ENCODE results near the gene NMRK2.

NMRK2 gene

GRCh38 chr19:3899531-3900294 is 33.2 kb upstream of the NMRK2 start:
- no peak for DNase-seq (ENCODE audit: extremely low read depth, low read depth)
- no peak overlapping the region for H3K4me3 ChIP-seq (replicated peaks; ENCODE audit: low read depth, low read length)
- no peak for TF ChIP-seq CTCF (IDR thresholded peaks at IDR 0.05; ENCODE audit: low read depth, low read length, missing control alignments)

- no peak for TF ChIP-seq CTCF (IDR thresholded peaks at IDR 0.05; ENCODE audit: low read depth, low read length, missing control alignments)
- DNase-seq (ENCODE audit: extremely low read depth, low read depth) = no peak
- no peak overlapping the region for H3K4me3 ChIP-seq (replicated peaks; ENCODE audit: low read depth, low read length)
Measured at GRCh38 chr19:3902317-3902973, 30.4 kb upstream of the NMRK2 start.

DNA sequence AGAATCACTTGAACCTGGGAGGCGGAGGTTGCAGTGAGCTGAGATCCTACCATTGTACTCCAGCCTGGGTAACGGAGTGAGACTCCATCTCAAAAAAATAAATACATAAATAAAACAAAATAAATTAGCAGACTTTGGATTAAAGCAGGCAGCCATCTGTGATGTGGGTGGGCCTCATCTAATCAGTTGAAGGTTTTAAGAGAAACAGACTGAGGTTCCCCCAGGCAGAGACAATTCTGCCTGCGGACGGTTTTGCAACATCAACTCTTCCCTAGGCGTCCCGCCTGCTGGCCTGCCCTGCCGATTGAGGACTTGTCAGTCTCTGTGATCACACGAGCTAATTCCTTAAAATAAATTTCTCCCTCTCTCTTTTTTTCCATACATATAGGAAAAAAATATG is 28.6 kb upstream of the NMRK2 start:
- no peak for DNase-seq (ENCODE audit: extremely low read depth, low read depth)
- no peak for TF ChIP-seq CTCF (IDR thresholded peaks at IDR 0.05; ENCODE audit: low read depth, low read length, missing control alignments)
- H3K4me3 ChIP-seq (replicated peaks; ENCODE audit: low read depth, low read length) = no peak overlapping the region

DNA sequence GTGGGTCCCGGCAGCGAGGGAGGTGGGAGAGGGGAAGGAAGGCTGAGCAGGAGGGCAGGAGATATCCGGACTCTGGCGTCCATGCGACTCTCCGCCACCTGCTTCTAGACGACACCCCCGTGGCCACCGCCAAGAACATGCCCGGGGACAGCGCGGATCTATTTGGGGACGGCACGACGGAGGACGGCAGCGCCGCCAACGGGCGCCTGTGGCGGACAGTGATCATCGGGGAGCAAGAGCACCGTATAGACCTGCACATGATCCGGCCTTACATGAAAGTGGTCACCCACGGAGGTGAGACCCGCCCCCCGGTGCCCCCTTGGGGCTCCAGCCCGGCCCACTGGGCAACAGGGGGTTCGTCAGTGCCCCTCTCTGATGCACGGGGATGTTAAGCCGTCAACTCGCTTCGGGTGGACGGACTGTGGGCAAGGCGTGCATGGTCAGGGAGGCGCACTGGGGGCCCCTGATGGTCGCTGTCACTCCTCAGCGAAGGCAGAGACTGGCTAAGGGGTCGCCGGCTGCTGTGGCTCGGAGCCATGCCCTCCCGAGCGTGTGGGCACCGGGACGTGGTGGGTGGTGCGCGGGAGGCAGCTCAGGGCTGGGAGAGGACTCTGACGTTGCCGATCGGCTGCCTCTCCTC is 25.1 kb upstream of the NMRK2 start:
- no peak for DNase-seq (ENCODE audit: extremely low read depth, low read depth)
- H3K4me3 ChIP-seq (replicated peaks; ENCODE audit: low read depth, low read length) = no peak overlapping the region
- TF ChIP-seq CTCF (IDR thresholded peaks at IDR 0.05; ENCODE audit: low read depth, low read length, missing control alignments) = no peak

DNA sequence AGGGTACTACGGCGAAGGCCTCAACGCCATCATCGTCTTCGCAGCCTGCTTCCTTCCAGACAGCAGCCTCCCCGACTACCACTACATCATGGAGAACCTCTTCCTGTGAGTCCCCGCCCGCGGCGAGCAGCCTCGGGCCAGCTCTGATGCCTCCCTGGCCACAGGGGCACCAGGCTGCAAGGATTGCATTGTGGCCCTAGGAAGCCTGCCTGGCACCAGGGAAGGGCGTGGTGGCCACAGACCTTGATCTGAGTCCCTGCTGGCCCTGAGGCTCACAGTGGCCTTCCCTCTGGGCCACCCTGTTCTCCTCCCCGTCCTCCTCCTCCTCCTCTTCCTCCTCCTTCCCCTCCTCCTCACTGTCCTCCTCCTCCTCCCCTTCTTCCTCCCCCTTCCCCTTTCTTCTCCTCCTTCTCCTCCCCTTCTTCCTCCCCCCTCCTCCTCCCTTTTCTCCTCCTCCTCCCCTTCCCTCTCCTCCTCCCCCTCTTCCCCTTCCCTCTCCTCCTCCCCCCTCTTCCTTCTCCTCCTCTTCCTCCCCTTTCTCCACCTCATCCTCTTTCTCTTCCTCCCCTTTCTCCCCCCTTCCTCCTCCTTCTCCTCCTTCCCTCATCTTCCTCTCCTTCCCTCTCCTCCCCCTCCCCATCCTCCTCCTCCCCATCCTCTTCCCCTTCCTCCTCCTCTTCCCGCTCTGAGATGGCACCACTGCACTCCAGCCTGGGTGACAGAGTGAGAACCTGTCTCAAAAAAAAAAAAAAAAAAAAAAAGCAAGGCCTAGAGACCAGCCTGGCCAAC is 24.4 kb upstream of the NMRK2 start:
- no peak for TF ChIP-seq CTCF (IDR thresholded peaks at IDR 0.05; ENCODE audit: low read depth, low read length, missing control alignments)
- H3K4me3 ChIP-seq (replicated peaks; ENCODE audit: low read depth, low read length) = no peak overlapping the region
- no peak for DNase-seq (ENCODE audit: extremely low read depth, low read depth)

- no peak for TF ChIP-seq CTCF (IDR thresholded peaks at IDR 0.05; ENCODE audit: low read depth, low read length, missing control alignments)
- no peak overlapping the region for H3K4me3 ChIP-seq (replicated peaks; ENCODE audit: low read depth, low read length)
- no peak for DNase-seq (ENCODE audit: extremely low read depth, low read depth)
Measured at GRCh38 chr19:3910105-3910504, 22.8 kb upstream of the NMRK2 start.

All from HFF-Myc (cell line).